ENCODE results near the gene HPD. TPM values are rescaled to one million over a fixed set of nuclear protein-coding genes. Genes with fewer than 3 reads are reported as not detected.

The HPD gene
- total and polyA plus RNA-seq, 7 donors = 0.27 to 2.8 (median 0.61) TPM; not detected in 1

GRCh38 chr12:121822393-121823100 is 36.1 kb downstream of the HPD start:
- TF ChIP-seq POLR2A (IDR thresholded peaks at IDR 0.05) (no peak), POLR2AphosphoS5 (IDR thresholded peaks at IDR 0.05) (no peak), EP300 (IDR thresholded peaks at IDR 0.05) (no peak), CTCF (IDR thresholded peaks at IDR 0.05) (no peak)
- intact Hi-C loops (cut with DNase I) = no loop called here
- Histone ChIP-seq H3K9me3 (no peaks in the 10 kb centered on the region), H3K36me3 (peaks cover 46 to 98% (median 67%) of the 10 kb centered on the region in 4 donors), H3K4me1 (no peaks in the 10 kb centered on the region), H3K27ac (no peak overlapping the region), H3K27me3 (no peaks in the 10 kb centered on the region), H3K4me3 (no peak overlapping the region)
- WGBS, 2 donors = 93% methylated on average over 39 of the region's 39 CpGs
- DNase-seq = no peak

DNA sequence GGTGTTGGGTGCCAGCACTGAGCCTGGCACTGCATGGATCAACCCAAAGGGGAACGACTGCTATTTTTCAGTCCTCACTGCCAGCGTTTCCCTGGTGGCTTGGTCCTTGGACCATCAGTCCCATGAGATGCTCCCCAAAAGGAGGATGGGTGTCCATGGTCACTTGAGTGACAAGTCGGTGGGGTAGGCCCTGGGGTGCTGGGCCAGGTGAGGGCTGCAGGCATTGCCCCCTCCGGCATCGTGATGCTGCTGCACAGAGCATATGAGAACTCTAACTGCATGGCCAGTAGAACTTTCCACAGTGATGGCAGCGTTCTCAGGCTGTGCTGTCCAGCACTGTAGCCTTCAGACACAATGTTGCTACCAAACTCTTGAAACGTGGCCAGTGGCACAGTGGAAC is 38.6 kb downstream of the HPD start:
- Histone ChIP-seq H3K4me1 (no peaks in the 10 kb centered on the region), H3K27me3 (no peaks in the 10 kb centered on the region), H3K9me3 (no peaks in the 10 kb centered on the region), H3K27ac (no peak overlapping the region), H3K36me3 (peaks cover 61 to 98% (median 81%) of the 10 kb centered on the region in 4 donors), H3K4me3 (no peak overlapping the region)
- 85 to 92% methylated on average over 7 of the region's 7 CpGs for WGBS, 2 donors
- intact Hi-C loops (cut with DNase I) = no loop called here
- DNase-seq = no peak
- TF ChIP-seq EP300 (IDR thresholded peaks at IDR 0.05) (no peak), POLR2AphosphoS5 (IDR thresholded peaks at IDR 0.05) (no peak)

DNA sequence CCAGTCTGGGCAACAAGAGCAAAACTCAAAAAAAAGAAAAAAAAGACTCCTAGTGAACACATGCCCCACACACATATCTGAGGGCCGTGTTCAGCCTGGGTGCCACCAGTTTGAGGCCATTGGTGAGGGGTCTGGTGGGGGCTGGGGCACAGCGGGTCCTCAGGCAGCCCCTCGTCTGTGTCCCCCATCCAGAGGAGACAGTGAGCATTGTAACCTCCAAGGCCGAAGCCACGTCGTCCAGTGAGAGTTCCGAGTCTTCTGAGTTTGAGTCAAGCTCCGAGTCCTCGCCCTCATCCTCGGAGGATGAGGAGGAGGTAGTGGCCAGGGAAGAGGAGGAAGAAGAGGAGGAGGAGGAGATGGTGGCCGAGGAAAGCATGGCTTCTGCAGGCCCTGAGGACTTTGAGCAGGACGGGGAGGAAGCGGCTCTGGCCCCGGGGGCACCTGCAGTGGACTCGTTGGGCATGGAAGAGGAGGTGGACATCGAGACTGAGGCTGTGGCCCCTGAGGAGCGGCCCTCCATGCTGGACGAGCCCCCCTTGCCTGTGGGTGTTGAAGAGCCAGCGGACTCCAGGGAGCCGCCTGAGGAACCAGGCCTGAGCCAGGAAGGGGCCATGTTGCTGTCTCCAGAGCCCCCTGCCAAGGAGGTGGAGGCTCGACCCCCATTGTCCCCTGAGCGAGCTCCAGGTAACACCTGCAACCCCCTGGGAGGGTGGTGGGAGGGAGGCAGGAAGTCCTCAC is 39.3 kb downstream of the HPD start:
- H3K9me3 ChIP-seq = no peaks in the 10 kb centered on the region
- H3K27me3 ChIP-seq = no peaks in the 10 kb centered on the region
- no peak overlapping the region for H3K27ac ChIP-seq
- peaks cover 68 to 100% (median 87%) of the 10 kb centered on the region in 4 donors for H3K36me3 ChIP-seq
- intact Hi-C loops (cut with DNase I) = no loop called here
- peak; percentile 62 for DNase-seq
- H3K4me1 ChIP-seq = no peaks in the 10 kb centered on the region
- TF ChIP-seq POLR2A (IDR thresholded peaks at IDR 0.05) (no peak), EP300 (IDR thresholded peaks at IDR 0.05) (no peak), CTCF (IDR thresholded peaks at IDR 0.05) (no peak), POLR2AphosphoS5 (IDR thresholded peaks at IDR 0.05) (no peak)
- WGBS, 2 donors = 94% methylated on average over 22 of the region's 22 CpGs
- no peak overlapping the region for H3K4me3 ChIP-seq

DNA sequence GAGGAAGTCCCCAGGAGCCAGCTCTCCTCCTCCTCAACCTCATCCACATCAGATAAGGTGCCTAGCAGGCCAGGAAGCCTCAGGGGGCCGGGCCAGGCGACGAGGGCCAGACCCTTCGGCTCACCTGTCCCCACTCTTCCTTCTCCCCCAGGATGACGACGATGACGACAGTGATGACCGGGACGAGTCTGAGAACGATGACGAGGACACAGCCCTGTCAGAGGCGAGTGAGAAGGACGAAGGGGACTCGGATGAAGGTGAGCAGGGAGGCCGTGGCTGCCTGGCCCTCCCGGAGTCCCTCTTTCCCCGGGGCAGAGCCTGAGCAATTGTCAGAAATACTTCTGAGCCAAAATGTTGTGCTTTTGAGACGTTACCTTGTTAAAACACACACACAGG is 41.0 kb downstream of the HPD start:
- WGBS, 2 donors = 96% methylated on average over 18 of the region's 18 CpGs
- H3K27ac ChIP-seq = no peak overlapping the region
- peaks cover 0 to 14% (median 12%) of the 10 kb centered on the region in 4 donors for H3K4me1 ChIP-seq
- no peak overlapping the region for H3K4me3 ChIP-seq
- TF ChIP-seq POLR2AphosphoS5 (IDR thresholded peaks at IDR 0.05) (no peak), POLR2A (IDR thresholded peaks at IDR 0.05) (no peak), EP300 (IDR thresholded peaks at IDR 0.05) (no peak)
- no peak for DNase-seq
- no peaks in the 10 kb centered on the region for H3K27me3 ChIP-seq
- intact Hi-C loops (cut with DNase I) = no loop called here
- no peaks in the 10 kb centered on the region for H3K9me3 ChIP-seq
- peaks cover 60 to 84% (median 76%) of the 10 kb centered on the region in 4 donors for H3K36me3 ChIP-seq

DNA sequence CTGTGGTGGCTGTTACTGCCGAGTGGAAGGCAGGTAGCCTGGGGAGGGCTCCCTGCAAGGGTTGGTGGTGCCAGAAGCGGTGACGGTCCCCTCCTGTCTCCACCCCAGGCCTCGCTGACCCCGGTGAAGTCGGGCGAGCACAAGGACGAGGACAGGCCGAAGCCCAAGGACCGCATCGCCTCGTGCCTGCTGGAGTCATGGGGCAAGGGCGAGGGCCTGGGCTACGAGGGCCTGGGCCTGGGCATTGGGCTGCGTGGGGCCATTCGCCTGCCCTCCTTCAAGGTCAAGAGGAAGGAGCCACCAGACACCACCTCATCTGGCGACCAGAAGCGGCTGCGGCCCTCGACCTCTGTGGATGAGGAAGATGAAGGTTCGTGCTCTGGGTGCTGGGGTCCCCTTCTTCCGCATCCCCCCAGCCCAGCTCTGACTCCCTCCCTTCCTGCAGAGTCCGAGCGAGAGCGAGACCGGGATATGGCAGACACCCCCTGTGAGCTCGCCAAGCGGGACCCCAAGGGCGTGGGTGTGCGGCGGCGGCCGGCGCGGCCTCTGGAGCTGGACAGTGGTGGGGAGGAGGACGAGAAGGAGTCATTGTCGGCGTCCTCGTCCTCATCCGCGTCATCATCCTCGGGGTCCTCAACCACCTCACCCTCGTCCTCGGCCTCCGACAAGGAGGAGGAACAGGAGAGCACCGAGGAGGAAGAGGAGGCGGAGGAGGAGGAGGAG is 41.6 kb downstream of the HPD start:
- Histone ChIP-seq H3K27ac (no peak overlapping the region), H3K4me3 (no peak overlapping the region), H3K4me1 (peaks cover 0 to 20% (median 15%) of the 10 kb centered on the region in 4 donors), H3K9me3 (no peaks in the 10 kb centered on the region), H3K36me3 (peaks cover 60 to 78% (median 71%) of the 10 kb centered on the region in 4 donors), H3K27me3 (no peaks in the 10 kb centered on the region)
- intact Hi-C loops (cut with DNase I) = no loop called here
- WGBS, 2 donors = 96% methylated on average over 47 of the region's 47 CpGs
- TF ChIP-seq CTCF (IDR thresholded peaks at IDR 0.05) (no peak), POLR2AphosphoS5 (IDR thresholded peaks at IDR 0.05) (no peak), EP300 (IDR thresholded peaks at IDR 0.05) (no peak), POLR2A (IDR thresholded peaks at IDR 0.05) (no peak)
- no peak for DNase-seq
